ENCODE measurements around the gene TTC8.

DNA sequence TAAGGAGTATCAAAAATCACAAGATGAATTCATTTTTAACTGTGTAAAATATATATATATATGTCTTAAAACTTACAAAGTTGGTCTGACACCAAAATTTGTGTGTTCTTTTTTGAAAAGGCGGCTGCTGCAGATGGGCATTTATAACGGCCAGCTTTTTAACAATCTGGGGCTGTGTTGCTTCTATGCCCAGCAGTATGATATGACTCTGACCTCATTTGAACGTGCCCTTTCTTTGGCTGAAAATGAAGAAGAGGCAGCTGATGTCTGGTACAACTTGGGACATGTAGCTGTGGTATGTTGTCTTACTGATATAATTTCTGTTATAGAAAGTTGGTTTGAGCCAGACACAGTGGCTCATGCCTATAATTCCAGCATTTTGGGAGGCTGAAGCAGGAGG lies 47.0 kb downstream of the TTC8 start:
- TF ChIP-seq, protein P1, sequence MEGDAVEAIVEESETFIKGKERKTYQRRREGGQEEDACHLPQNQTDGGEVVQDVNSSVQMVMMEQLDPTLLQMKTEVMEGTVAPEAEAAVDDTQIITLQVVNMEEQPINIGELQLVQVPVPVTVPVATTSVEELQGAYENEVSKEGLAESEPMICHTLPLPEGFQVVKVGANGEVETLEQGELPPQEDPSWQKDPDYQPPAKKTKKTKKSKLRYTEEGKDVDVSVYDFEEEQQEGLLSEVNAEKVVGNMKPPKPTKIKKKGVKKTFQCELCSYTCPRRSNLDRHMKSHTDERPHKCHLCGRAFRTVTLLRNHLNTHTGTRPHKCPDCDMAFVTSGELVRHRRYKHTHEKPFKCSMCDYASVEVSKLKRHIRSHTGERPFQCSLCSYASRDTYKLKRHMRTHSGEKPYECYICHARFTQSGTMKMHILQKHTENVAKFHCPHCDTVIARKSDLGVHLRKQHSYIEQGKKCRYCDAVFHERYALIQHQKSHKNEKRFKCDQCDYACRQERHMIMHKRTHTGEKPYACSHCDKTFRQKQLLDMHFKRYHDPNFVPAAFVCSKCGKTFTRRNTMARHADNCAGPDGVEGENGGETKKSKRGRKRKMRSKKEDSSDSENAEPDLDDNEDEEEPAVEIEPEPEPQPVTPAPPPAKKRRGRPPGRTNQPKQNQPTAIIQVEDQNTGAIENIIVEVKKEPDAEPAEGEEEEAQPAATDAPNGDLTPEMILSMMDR (IDR thresholded peaks at IDR 0.05), result no peak
- TF ChIP-seq POLR2AphosphoS5 (IDR thresholded peaks at IDR 0.05) (no peak), POLR2A (IDR thresholded peaks at IDR 0.05) (no peak), EP300 (IDR thresholded peaks at IDR 0.05; ENCODE audit: low read depth) (no peak)

Measured in transverse colon (tissue), 4 donors.